ENCODE measurements around the gene DOCK2. TPM values are rescaled to one million over a fixed set of nuclear protein-coding genes. Genes with fewer than 3 reads are reported as not detected.

The DOCK2 gene
- total RNA-seq, 1 donor = 6.2 TPM

GRCh38 chr5:169696621-169697510, 59.8 kb downstream of the DOCK2 start:
- DNase-seq (ENCODE audit: insufficient read length, low spot score, missing footprints) = no peak
- Histone ChIP-seq H3K9me3 (ENCODE audit: low read depth, low read length) (no peaks in the 10 kb centered on the region), H3K4me2 (ENCODE audit: insufficient read depth, low read length) (peak overlapping the region; percentile 71), H3K79me2 (ENCODE audit: insufficient read depth, low read length) (no peaks in the 10 kb centered on the region), H3K4me1 (ENCODE audit: insufficient read depth, low read length) (peaks cover 36% of the 10 kb centered on the region), H4K20me1 (ENCODE audit: insufficient read depth, low read length) (no peaks in the 10 kb centered on the region), H2AFZ (ENCODE audit: low read length) (peak overlapping the region; percentile 34), H3K27ac (ENCODE audit: low read depth, low read length) (peak overlapping the region; percentile 95), H3K27me3 (ENCODE audit: insufficient read depth, low read length) (no peaks in the 10 kb centered on the region), H3K36me3 (ENCODE audit: insufficient read depth, low read length) (no peaks in the 10 kb centered on the region), H3K4me3 (ENCODE audit: insufficient read depth, low read length) (peak overlapping the region; percentile 25)
- TF ChIP-seq, protein P1, sequence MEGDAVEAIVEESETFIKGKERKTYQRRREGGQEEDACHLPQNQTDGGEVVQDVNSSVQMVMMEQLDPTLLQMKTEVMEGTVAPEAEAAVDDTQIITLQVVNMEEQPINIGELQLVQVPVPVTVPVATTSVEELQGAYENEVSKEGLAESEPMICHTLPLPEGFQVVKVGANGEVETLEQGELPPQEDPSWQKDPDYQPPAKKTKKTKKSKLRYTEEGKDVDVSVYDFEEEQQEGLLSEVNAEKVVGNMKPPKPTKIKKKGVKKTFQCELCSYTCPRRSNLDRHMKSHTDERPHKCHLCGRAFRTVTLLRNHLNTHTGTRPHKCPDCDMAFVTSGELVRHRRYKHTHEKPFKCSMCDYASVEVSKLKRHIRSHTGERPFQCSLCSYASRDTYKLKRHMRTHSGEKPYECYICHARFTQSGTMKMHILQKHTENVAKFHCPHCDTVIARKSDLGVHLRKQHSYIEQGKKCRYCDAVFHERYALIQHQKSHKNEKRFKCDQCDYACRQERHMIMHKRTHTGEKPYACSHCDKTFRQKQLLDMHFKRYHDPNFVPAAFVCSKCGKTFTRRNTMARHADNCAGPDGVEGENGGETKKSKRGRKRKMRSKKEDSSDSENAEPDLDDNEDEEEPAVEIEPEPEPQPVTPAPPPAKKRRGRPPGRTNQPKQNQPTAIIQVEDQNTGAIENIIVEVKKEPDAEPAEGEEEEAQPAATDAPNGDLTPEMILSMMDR (IDR thresholded peaks at IDR 0.05; ENCODE audit: extremely low read depth, low read depth, low read length) = no peak

DNA sequence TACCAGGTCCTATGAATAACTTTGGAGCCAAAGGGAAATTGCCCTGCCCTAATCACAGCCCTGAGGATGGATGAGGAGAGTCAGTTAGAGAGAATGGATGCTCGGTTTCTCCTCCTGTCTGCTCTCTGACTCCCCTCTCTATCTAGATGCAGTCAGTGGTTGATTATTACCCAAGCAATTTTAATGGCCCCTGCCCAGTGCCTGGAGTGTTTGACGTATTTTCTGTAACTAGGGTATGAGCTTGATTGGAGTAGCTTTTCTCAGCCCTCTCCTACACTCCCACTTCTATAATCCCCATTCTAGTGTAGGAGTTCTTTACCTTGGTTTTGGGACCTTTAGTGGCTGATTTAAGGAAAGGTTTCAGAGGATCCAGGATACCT, 60.4 kb downstream of the DOCK2 start:
- H3K4me1 ChIP-seq (ENCODE audit: insufficient read depth, low read length) = peaks cover 41% of the 10 kb centered on the region
- H3K27me3 ChIP-seq (ENCODE audit: insufficient read depth, low read length) = no peaks in the 10 kb centered on the region
- H3K27ac ChIP-seq (ENCODE audit: low read depth, low read length) = peak overlapping the region; percentile 95
- no peaks in the 10 kb centered on the region for H3K9me3 ChIP-seq (ENCODE audit: low read depth, low read length)
- no peaks in the 10 kb centered on the region for H3K79me2 ChIP-seq (ENCODE audit: insufficient read depth, low read length)
- TF ChIP-seq, protein P1 (IDR thresholded peaks at IDR 0.05; ENCODE audit: extremely low read depth, low read depth, low read length) = no peak
- H3K4me2 ChIP-seq (ENCODE audit: insufficient read depth, low read length) = no peak overlapping the region
- H3K4me3 ChIP-seq (ENCODE audit: insufficient read depth, low read length) = no peak overlapping the region
- no peak for DNase-seq (ENCODE audit: insufficient read length, low spot score, missing footprints)
- H2AFZ ChIP-seq (ENCODE audit: low read length) = no peak overlapping the region
- H3K36me3 ChIP-seq (ENCODE audit: insufficient read depth, low read length) = no peaks in the 10 kb centered on the region
- no peaks in the 10 kb centered on the region for H4K20me1 ChIP-seq (ENCODE audit: insufficient read depth, low read length)

GRCh38 chr5:169697976-169698375, 60.9 kb downstream of the DOCK2 start:
- Histone ChIP-seq H3K36me3 (ENCODE audit: insufficient read depth, low read length) (no peaks in the 10 kb centered on the region), H3K4me3 (ENCODE audit: insufficient read depth, low read length) (no peak overlapping the region), H3K79me2 (ENCODE audit: insufficient read depth, low read length) (no peaks in the 10 kb centered on the region), H3K4me2 (ENCODE audit: insufficient read depth, low read length) (no peak overlapping the region), H3K27ac (ENCODE audit: low read depth, low read length) (peak overlapping the region; percentile 95), H3K9me3 (ENCODE audit: low read depth, low read length) (no peaks in the 10 kb centered on the region), H3K4me1 (ENCODE audit: insufficient read depth, low read length) (peaks cover 45% of the 10 kb centered on the region), H2AFZ (ENCODE audit: low read length) (peak overlapping the region; percentile 6), H3K27me3 (ENCODE audit: insufficient read depth, low read length) (no peaks in the 10 kb centered on the region), H4K20me1 (ENCODE audit: insufficient read depth, low read length) (no peaks in the 10 kb centered on the region)
- TF ChIP-seq, protein P1 (IDR thresholded peaks at IDR 0.05; ENCODE audit: extremely low read depth, low read depth, low read length) = no peak
- no peak for DNase-seq (ENCODE audit: insufficient read length, low spot score, missing footprints)

DNA sequence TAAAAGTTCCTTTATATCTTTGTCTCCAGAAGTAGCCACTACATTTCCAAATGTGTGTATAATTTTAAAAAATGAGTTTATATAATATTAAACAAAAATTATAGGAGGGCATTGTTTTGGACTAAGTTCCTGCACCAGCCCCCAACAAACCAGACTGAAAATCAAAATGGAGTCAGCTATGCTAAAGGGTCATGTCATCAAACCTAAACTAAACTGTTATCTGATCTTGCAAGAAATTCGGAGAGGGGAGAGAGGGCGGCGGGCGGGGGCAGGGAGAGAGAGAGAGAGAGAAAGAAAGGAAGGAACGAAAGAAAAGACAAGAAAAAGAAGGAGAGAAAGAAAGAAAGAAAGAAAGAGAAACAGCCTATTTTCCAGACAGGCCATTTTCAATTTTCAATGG, 63.5 kb downstream of the DOCK2 start:
- no peak overlapping the region for H3K27ac ChIP-seq (ENCODE audit: low read depth, low read length)
- H3K4me3 ChIP-seq (ENCODE audit: insufficient read depth, low read length) = no peak overlapping the region
- H3K9me3 ChIP-seq (ENCODE audit: low read depth, low read length) = no peaks in the 10 kb centered on the region
- no peaks in the 10 kb centered on the region for H3K36me3 ChIP-seq (ENCODE audit: insufficient read depth, low read length)
- TF ChIP-seq, protein P1 (IDR thresholded peaks at IDR 0.05; ENCODE audit: extremely low read depth, low read depth, low read length) = no peak
- no peaks in the 10 kb centered on the region for H4K20me1 ChIP-seq (ENCODE audit: insufficient read depth, low read length)
- no peaks in the 10 kb centered on the region for H3K27me3 ChIP-seq (ENCODE audit: insufficient read depth, low read length)
- peaks cover 45% of the 10 kb centered on the region for H3K4me1 ChIP-seq (ENCODE audit: insufficient read depth, low read length)
- H3K4me2 ChIP-seq (ENCODE audit: insufficient read depth, low read length) = no peak overlapping the region
- H2AFZ ChIP-seq (ENCODE audit: low read length) = no peak overlapping the region
- no peaks in the 10 kb centered on the region for H3K79me2 ChIP-seq (ENCODE audit: insufficient read depth, low read length)
- DNase-seq (ENCODE audit: insufficient read length, low spot score, missing footprints) = no peak
